GM18951 (cell line): ENCODE measurements around the gene SSX4.
"Not testable (repeated sequence)": the region's sequence is repeated elsewhere in the genome, so short reads cannot be mapped to it uniquely, and the experiment has no call there.

Experiments used
- POLR2A ChIP-seq: IDR thresholded peaks from 4 replicates; pipeline ENCODE4 v1.6.1; 2011; ENCODE audit warnings: mild to moderate bottlenecking; ENCODE audit not compliant: insufficient read length, insufficient read depth; ENCODE audit errors: extremely low read depth
- in situ Hi-C: fragments of 300-500 bp; cut with MboI; formaldehyde crosslinking; loops from one replicate; pipeline ENCODE4 v1.12.0; 2022; ENCODE audit warnings: low sequenced_read_pairs, mixed read lengths, inconsistent platforms; ENCODE audit not compliant: unreplicated experiment

SSX4 gene

GRCh38 chrX:48383239-48383638 is at the start of gene SSX4:
Gene SSX4 (plus strand): TSS chrX:48383539. CDS start chrX:48384054, 515 bp downstream.
- in situ Hi-C loops: not testable (repeated sequence)

- in situ Hi-C loops: not testable (repeated sequence)
Measured at GRCh38 chrX:48346059-48346458, 37.3 kb upstream of the SSX4 start.

GRCh38 chrX:48356315-48357094 is 26.8 kb upstream of the SSX4 start, which contains the start of gene SSX3:
Gene SSX3 (minus strand): TSS chrX:48356703. CDS start chrX:48355249, 1,454 bp downstream.
- in situ Hi-C loops: not testable (repeated sequence)

- in situ Hi-C loops: no loop called here
- no peak for TF ChIP-seq POLR2A
Measured at GRCh38 chrX:48357681-48358080, 25.7 kb upstream of the SSX4 start.

- in situ Hi-C loops: not testable (repeated sequence)
Measured at GRCh38 chrX:48359281-48359680, 24.1 kb upstream of the SSX4 start.

GRCh38 chrX:48367717-48368408 is 15.5 kb upstream of the SSX4 start:
- in situ Hi-C loops: not testable (repeated sequence)

- in situ Hi-C loops: not testable (repeated sequence)
Measured at GRCh38 chrX:48370408-48370807, 12.9 kb upstream of the SSX4 start.

- in situ Hi-C loops: not testable (repeated sequence)
Measured at GRCh38 chrX:48396931-48397330, 13.6 kb downstream of the SSX4 start.

GRCh38 chrX:48397825-48398224 is 14.5 kb downstream of the SSX4 start:
- in situ Hi-C loops: not testable (repeated sequence)

- in situ Hi-C loops: not testable (repeated sequence)
Measured at GRCh38 chrX:48411860-48412259, 28.5 kb downstream of the SSX4 start, which contains the start of gene SSX4B. Gene SSX4B (minus strand): TSS chrX:48411960. CDS start chrX:48411372, 588 bp downstream.

GRCh38 chrX:48427027-48427716 is 43.8 kb downstream of the SSX4 start:
- in situ Hi-C loops: not testable (repeated sequence)

GRCh38 chrX:48429606-48430005 is 46.3 kb downstream of the SSX4 start:
- in situ Hi-C loops: not testable (repeated sequence)

- in situ Hi-C loops: not testable (repeated sequence)
Measured at GRCh38 chrX:48430166-48430565, 46.8 kb downstream of the SSX4 start.

GRCh38 chrX:48433713-48434112 is 50.4 kb downstream of the SSX4 start:
- in situ Hi-C loops: not testable (repeated sequence)
